PFSK-1 (cell line): ENCODE data around the gene PRR3.

ENCODE experiments used
- FOXP2 ChIP-seq: optimal IDR thresholded peaks from 2 replicates; pipeline ENCODE3; 2011; ENCODE audit warnings: borderline replicate concordance, control low read depth, inconsistent platforms; ENCODE audit not compliant: insufficient read depth; ENCODE audit errors: extremely low read length, extremely low read depth
- POLR2AphosphoS5 ChIP-seq: IDR thresholded peaks from 2 replicates; pipeline ENCODE4 v1.6.1; 2012; ENCODE audit warnings: low read depth, mild to moderate bottlenecking, control low read depth, low read length, moderate library complexity
- SIN3A ChIP-seq: IDR thresholded peaks from 2 replicates; pipeline ENCODE4 v1.6.1; 2012; ENCODE audit warnings: mild to moderate bottlenecking, low read length, moderate library complexity, borderline replicate concordance; ENCODE audit not compliant: insufficient read depth
- TAF1 ChIP-seq: IDR thresholded peaks from 2 replicates; pipeline ENCODE4 v1.6.1; 2012; ENCODE audit warnings: low read length, control low read depth, borderline replicate concordance; ENCODE audit not compliant: insufficient read depth
- TF ChIP-seq, protein P1 (sequence below), 2 experiments: IDR thresholded peaks; 2 replicates each; pipeline versions ENCODE4 v1.6.1 to v1.8.0; 2011 to 2012; ENCODE audit warnings: low read depth in 2 of 2, low read length in 2 of 2, control low read depth in 1 of 2, inconsistent platforms in 1 of 2, mild to moderate bottlenecking in 1 of 2, moderate library complexity in 1 of 2; ENCODE audit not compliant: insufficient read depth in 1 of 2

PRR3 gene

GRCh38 chr6:30612687-30613248 is 55.7 kb downstream of the PRR3 start:
- TF ChIP-seq TAF1 (no peak), FOXP2 (no peak), POLR2AphosphoS5 (peak; percentile 82), SIN3A (no peak)
- TF ChIP-seq, protein P1, sequence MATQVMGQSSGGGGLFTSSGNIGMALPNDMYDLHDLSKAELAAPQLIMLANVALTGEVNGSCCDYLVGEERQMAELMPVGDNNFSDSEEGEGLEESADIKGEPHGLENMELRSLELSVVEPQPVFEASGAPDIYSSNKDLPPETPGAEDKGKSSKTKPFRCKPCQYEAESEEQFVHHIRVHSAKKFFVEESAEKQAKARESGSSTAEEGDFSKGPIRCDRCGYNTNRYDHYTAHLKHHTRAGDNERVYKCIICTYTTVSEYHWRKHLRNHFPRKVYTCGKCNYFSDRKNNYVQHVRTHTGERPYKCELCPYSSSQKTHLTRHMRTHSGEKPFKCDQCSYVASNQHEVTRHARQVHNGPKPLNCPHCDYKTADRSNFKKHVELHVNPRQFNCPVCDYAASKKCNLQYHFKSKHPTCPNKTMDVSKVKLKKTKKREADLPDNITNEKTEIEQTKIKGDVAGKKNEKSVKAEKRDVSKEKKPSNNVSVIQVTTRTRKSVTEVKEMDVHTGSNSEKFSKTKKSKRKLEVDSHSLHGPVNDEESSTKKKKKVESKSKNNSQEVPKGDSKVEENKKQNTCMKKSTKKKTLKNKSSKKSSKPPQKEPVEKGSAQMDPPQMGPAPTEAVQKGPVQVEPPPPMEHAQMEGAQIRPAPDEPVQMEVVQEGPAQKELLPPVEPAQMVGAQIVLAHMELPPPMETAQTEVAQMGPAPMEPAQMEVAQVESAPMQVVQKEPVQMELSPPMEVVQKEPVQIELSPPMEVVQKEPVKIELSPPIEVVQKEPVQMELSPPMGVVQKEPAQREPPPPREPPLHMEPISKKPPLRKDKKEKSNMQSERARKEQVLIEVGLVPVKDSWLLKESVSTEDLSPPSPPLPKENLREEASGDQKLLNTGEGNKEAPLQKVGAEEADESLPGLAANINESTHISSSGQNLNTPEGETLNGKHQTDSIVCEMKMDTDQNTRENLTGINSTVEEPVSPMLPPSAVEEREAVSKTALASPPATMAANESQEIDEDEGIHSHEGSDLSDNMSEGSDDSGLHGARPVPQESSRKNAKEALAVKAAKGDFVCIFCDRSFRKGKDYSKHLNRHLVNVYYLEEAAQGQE (IDR thresholded peaks at IDR 0.05; ENCODE audit: insufficient read depth in 1 of 2, low read depth in 2 of 2, low read length in 2 of 2): no peak
